ENCODE measurements around the gene VAV2. TPM values are rescaled to one million over a fixed set of nuclear protein-coding genes. Genes with fewer than 3 reads are reported as not detected.

Gene VAV2
- total and polyA plus RNA-seq, 2 of the 4 experiments (the other 2 are of a cell fraction), result 10.8 to 13.4 TPM

- 92% methylated on average over 11 of the region's 22 CpGs; no CpG with 5 or more reads in 1 of the 2 experiments for WGBS, 2 experiments (ENCODE audit: extremely low coverage in 2 of 2, insufficient read length in 1 of 2)
- DNase-seq (no peak), ATAC-seq (ENCODE audit: low read depth) (no peak)
- no peak overlapping the region for H3K9ac ChIP-seq (ENCODE audit: low read depth, low read length)
- H2BK5ac ChIP-seq (ENCODE audit: low read depth, low read length, poor library complexity, severe bottlenecking), result no peak overlapping the region
- peaks cover 15% of the 10 kb centered on the region for H3K9me1 ChIP-seq (ENCODE audit: insufficient read depth, low read length)
- H3K56ac ChIP-seq (ENCODE audit: extremely low read depth, insufficient read depth, low read length), result no peak overlapping the region
- ChIA-PET POLR2A (ENCODE audit: unreplicated experiment) (interaction anchor here (0.6 kb wide), 1 partner anchor 265 kb away, joined by 3 read pairs; no protein-coding TSS in a partner anchor), CTCF (no interaction called here)
- peak overlapping the region; percentile 87 for H2AFZ ChIP-seq (replicated peaks; ENCODE audit: low read length, poor library complexity)
- H3K4me2 ChIP-seq (ENCODE audit: low read depth, low read length), result peak overlapping the region; percentile 22; the same call in 1 of the 2 replicates
- no peak overlapping the region; a peak in 1 of 4 replicates for H4K8ac ChIP-seq (ENCODE audit: low read depth in 2 of 2, low read length in 2 of 2)
- H3K27ac ChIP-seq (ENCODE audit: insufficient read depth, low read length), result no peak overlapping the region
- H3K9me3 ChIP-seq (ENCODE audit: control insufficient read depth, insufficient read depth, low read length), result no peaks in the 10 kb centered on the region
- 0 out of 2 replicates have a peak, but pooled peaks cover 1% of the 10 kb centered on the region for H3K36me3 ChIP-seq (ENCODE audit: control insufficient read depth, insufficient read depth, low read length)
- no peak for TF ChIP-seq RAD21 (IDR thresholded peaks at IDR 0.05; ENCODE audit: low read length)
- peaks cover 93% of the 10 kb centered on the region for H4K20me1 ChIP-seq (ENCODE audit: insufficient read depth, low read length)
- H3K18ac ChIP-seq (ENCODE audit: low read depth, low read length), result no peak overlapping the region
- peak overlapping the region; percentile 16; the same call in 1 of the 2 replicates for H3K23ac ChIP-seq (ENCODE audit: low read depth, low read length)
- H4K91ac ChIP-seq (ENCODE audit: insufficient read depth, low read depth, low read length), result no peak overlapping the region
- H2AK9ac ChIP-seq (replicated peaks; ENCODE audit: low read depth, low read length, poor library complexity), result peak overlapping the region; percentile 73
- no peaks in the 10 kb centered on the region for H3K27me3 ChIP-seq (ENCODE audit: control insufficient read depth, insufficient read depth, low read length)
- H3K79me1 ChIP-seq (ENCODE audit: low read depth in 1 of 2, low read length in 2 of 2), result peaks cover 28 to 90% of the 10 kb centered on the region in 2 experiments
- H3K4me1 ChIP-seq (ENCODE audit: control insufficient read depth, insufficient read depth, low read length), result peaks cover 25% of the 10 kb centered on the region
- H2AK5ac ChIP-seq (ENCODE audit: low read depth, low read length), result no peak overlapping the region; the same call in 1 of the 2 replicates
- no peak overlapping the region for H4K5ac ChIP-seq (ENCODE audit: low read depth, low read length)
- 0 out of 2 replicates have a peak overlapping the region, but pooled peaks have one; percentile 15 for H3K14ac ChIP-seq (replicated peaks; ENCODE audit: low read depth, low read length)
- H3K4me3 ChIP-seq (ENCODE audit: insufficient read depth, low read depth, low read length), result no peak overlapping the region
- in situ Hi-C loops (cut with MboI; ENCODE audit: low sequenced_read_pairs) (no loop called here), dilution Hi-C loops (cut with HindIII; ENCODE audit: low sequenced_read_pairs, unreplicated experiment) (no loop called here), intact Hi-C loops (cut with micrococcal nuclease) (no loop called here)
- no TSS peak for BruUV-seq (replicated peaks)
- H2BK15ac ChIP-seq (ENCODE audit: low read depth, low read length), result no peak overlapping the region
- H3K4ac ChIP-seq (ENCODE audit: low read depth, low read length), result no peak overlapping the region
- H2BK120ac ChIP-seq (ENCODE audit: low read depth, low read length), result no peak overlapping the region
- H2BK20ac ChIP-seq (ENCODE audit: low read depth, low read length), result no peak overlapping the region
Observed at GRCh38 chr9:133979921-133980863, 11.9 kb downstream of the VAV2 start.
